GM12873 (cell line): Measurements from ENCODE around the gene SHB.

ENCODE experiments used
- CTCF ChIP-seq: IDR thresholded peaks from 2 replicates; pipeline ENCODE4 v1.5.1; 2012; ENCODE audit warnings: low read depth, mild to moderate bottlenecking, moderate library complexity, low read length, control low read depth; ENCODE audit not compliant: insufficient read depth; ENCODE audit errors: missing control alignments

SHB gene

GRCh38 chr9:38018958-38019602, 49.9 kb downstream of the SHB start:
- TF ChIP-seq CTCF, result no peak

- TF ChIP-seq CTCF, result no peak
Measured at GRCh38 chr9:38018241-38018957, 50.6 kb downstream of the SHB start.

- TF ChIP-seq CTCF, result no peak
Measured at GRCh38 chr9:38017885-38018186, 51.2 kb downstream of the SHB start.

- TF ChIP-seq CTCF, result no peak
Measured at GRCh38 chr9:38017149-38017884, 51.7 kb downstream of the SHB start.

GRCh38 chr9:38016375-38017135, 52.5 kb downstream of the SHB start:
- no peak for TF ChIP-seq CTCF

- no peak for TF ChIP-seq CTCF
Measured at GRCh38 chr9:38015906-38016305, 53.1 kb downstream of the SHB start.

- no peak for TF ChIP-seq CTCF
Measured at GRCh38 chr9:38015266-38015665, 53.8 kb downstream of the SHB start.
